HepG2 (cell line): ENCODE results near the gene PTPRM. TPM values are rescaled to one million over a fixed set of nuclear protein-coding genes. Genes with fewer than 3 reads are reported as not detected.

Experiments used
- ARHGAP35 ChIP-seq: sonication (generic); formaldehyde crosslinking; IDR thresholded peaks from 2 replicates; pipeline ENCODE4 v1.9.0; 2022; ENCODE audit warnings: mild to moderate bottlenecking, inconsistent platforms, moderate library complexity, missing genetic modification reagents, borderline replicate concordance
- ARID3A ChIP-seq: IDR thresholded peaks from 2 replicates; pipeline ENCODE4 v1.6.1; 2012; ENCODE audit warnings: low read depth, low read length, improper control_type of control experiment
- CBFB ChIP-seq: sonication (generic); formaldehyde crosslinking; IDR thresholded peaks from 2 replicates; pipeline ENCODE4 v1.4.0; 2020; ENCODE audit warnings: missing genetic modification reagents
- CSRNP2 ChIP-seq: sonication (generic); formaldehyde crosslinking; conservative IDR thresholded peaks from 2 replicates; pipeline ENCODE4 v1.8.0; 2022; ENCODE audit warnings: low read depth, missing genetic modification reagents
- CTCF ChIP-seq: sonication (generic); formaldehyde crosslinking; IDR thresholded peaks from 2 replicates; pipeline ENCODE4 v1.5.0; 2020; ENCODE audit warnings: mild to moderate bottlenecking, missing genetic modification reagents, moderate library complexity
- ERF ChIP-seq: IDR thresholded peaks from 2 replicates; pipeline ENCODE4 v1.6.1; 2018; ENCODE audit warnings: missing biosample characterization, missing genetic modification reagents
- NCOA2 ChIP-seq: sonication (generic); formaldehyde crosslinking; IDR thresholded peaks from 2 replicates; pipeline ENCODE4 v1.8.0; 2022; ENCODE audit warnings: inconsistent platforms
- NRL ChIP-seq: sonication (generic); formaldehyde crosslinking; IDR thresholded peaks from 2 replicates; pipeline ENCODE4 v1.5.0; 2020; ENCODE audit warnings: missing genetic modification reagents, mild to moderate bottlenecking, moderate library complexity, borderline replicate concordance
- SOX13 ChIP-seq, 3 experiments: fragments of 450-650 bp in 1 of 3; sonication (generic) in 1 of 3; formaldehyde crosslinking in 1 of 3; IDR thresholded peaks in 2 of 3; conservative IDR thresholded peaks in 1 of 3; 2 replicates each; pipeline versions ENCODE4 v1.5.0 to v1.6.1; 2016 to 2020; ENCODE audit warnings: antibody characterized with exemption in 1 of 3, mild to moderate bottlenecking in 1 of 3, missing compliant biosample characterization in 1 of 3, missing genetic modification reagents in 1 of 3, moderate library complexity in 1 of 3
- SOX6 ChIP-seq, 2 experiments: fragments of 450-650 bp in 1 of 2; sonication (generic) in 1 of 2; formaldehyde crosslinking in 1 of 2; IDR thresholded peaks; 2 replicates each; pipeline versions ENCODE4 v1.4.0 to v1.6.1; 2017 to 2020; ENCODE audit warnings: antibody characterized with exemption in 1 of 2, mild to moderate bottlenecking in 1 of 2, missing genetic modification reagents in 1 of 2
- TEAD3 ChIP-seq: optimal IDR thresholded peaks from 2 replicates; pipeline ENCODE3; 2016; ENCODE audit warnings: borderline replicate concordance
- TFE3 ChIP-seq: IDR thresholded peaks from 2 replicates; pipeline ENCODE4 v1.6.1; 2016
- THAP9 ChIP-seq: sonication (generic); formaldehyde crosslinking; IDR thresholded peaks from 2 replicates; pipeline ENCODE4; 2020; ENCODE audit warnings: missing genetic modification reagents, mild to moderate bottlenecking, borderline replicate concordance
- ZBTB7A ChIP-seq: sonication (generic); formaldehyde crosslinking; IDR thresholded peaks from 2 replicates; pipeline ENCODE4 v1.8.0; 2022; ENCODE audit warnings: mild to moderate bottlenecking, missing genetic modification reagents
- ZFP90 ChIP-seq: sonication (generic); formaldehyde crosslinking; IDR thresholded peaks from 2 replicates; pipeline ENCODE4 v1.8.0; 2022; ENCODE audit warnings: missing genetic modification reagents, mild to moderate bottlenecking, inconsistent platforms, borderline replicate concordance
- ZNF230 ChIP-seq: sonication (generic); formaldehyde crosslinking; IDR thresholded peaks from 2 replicates; pipeline ENCODE4 v1.4.0; 2020; ENCODE audit warnings: mild to moderate bottlenecking, missing genetic modification reagents
- ZNF282 ChIP-seq: fragments of 450-650 bp; IDR thresholded peaks from 2 replicates; pipeline ENCODE4 v1.6.1; 2018; ENCODE audit not compliant: partially characterized antibody
- ZNF430 ChIP-seq: sonication (generic); formaldehyde crosslinking; IDR thresholded peaks from 2 replicates; pipeline ENCODE4 v1.9.0; 2021; ENCODE audit warnings: mild to moderate bottlenecking, missing genetic modification reagents
- ZNF850 ChIP-seq: sonication (generic); formaldehyde crosslinking; conservative IDR thresholded peaks from 2 replicates; pipeline ENCODE4 v1.9.0; 2021; ENCODE audit warnings: mild to moderate bottlenecking, missing genetic modification reagents
- polyA plus RNA-seq, 8 experiments: library from polyadenylated mRNA; depleted of rRNA in 3 of 8; stranded (reverse) in 7 of 8; unstranded in 1 of 8; fragments of >200 nt; fragmentation: Illumina TruSeq in 4 of 8; extraction: Trizol in 4 of 8; gene quantifications; 2 replicates each; pipeline versions ENCODE4 v1.2.1 to v1.2.3, GENCODE V29; 2011 to 2016; ENCODE audit warnings: low read depth in 4 of 8, missing spikeins in 1 of 8, mixed read lengths in 1 of 8; ENCODE audit not compliant: insufficient read depth in 1 of 8
- total RNA-seq, 5 experiments: library from RNA; depleted of rRNA; stranded (reverse); fragments of >200 nt; fragmentation: Illumina TruSeq; extraction: Trizol; gene quantifications; 2 replicates each; pipeline ENCODE4 v1.2.3, GENCODE V29; 2016; ENCODE audit warnings: low read depth in 1 of 5

PTPRM gene
- total and polyA plus RNA-seq, 2 of the 13 experiments (the other 11 are each of a cell fraction or from before 2014, with no cell fraction given), result 12.6 to 108 TPM

- TF ChIP-seq CBFB (CRISPR knock-in tag) (no peak), ZNF850 (CRISPR knock-in tag) (no peak), ERF (no peak), CSRNP2 (no peak), ZNF282 (no peak), CTCF (CRISPR knock-in tag) (no peak), NRL (no peak), ARID3A (peak; percentile 24; the same call in 1 of the 2 replicates), SOX6 (IDR thresholded peaks at IDR 0.05) (no peak), SOX6 (CRISPR knock-in tag; IDR thresholded peaks at IDR 0.05) (peak; percentile 47; the same call in 1 of the 2 replicates), ZNF230 (CRISPR knock-in tag) (no peak), NCOA2 (CRISPR knock-in tag) (peak; percentile 28; the same call in 1 of the 2 replicates), TFE3 (CRISPR knock-in tag) (no peak), ZBTB7A (CRISPR knock-in tag) (no peak), ARHGAP35 (CRISPR knock-in tag) (no peak), ZFP90 (CRISPR knock-in tag) (no peak), SOX13 (IDR thresholded peaks at IDR 0.05) (no peak), SOX13 (CRISPR knock-in tag; conservative IDR thresholded peaks at IDR 0.05 in 1 of 2, IDR thresholded peaks at IDR 0.05 in 1 of 2) (peak in 1 of 2 experiments; percentile 66; a peak in 2 of 4 replicates), THAP9 (CRISPR knock-in tag) (no peak), TEAD3 (no peak), ZNF430 (CRISPR knock-in tag) (no peak)
Measured at GRCh38 chr18:8283891-8284585, 716.9 kb downstream of the PTPRM start (continued).
